ENCODE measurements around the gene PI4K2A. TPM values are rescaled to one million over a fixed set of nuclear protein-coding genes. Genes with fewer than 3 reads are reported as not detected.

PI4K2A gene
- total RNA-seq, 2 experiments from 2014 or later = 8.4 to 8.5 TPM

- no peaks in the 10 kb centered on the region for H3K9me3 Mint-ChIP-seq
- ChIA-PET CTCF (interaction anchor here (1.1 to 20.1 kb wide), 3 partner anchors 8 to 19 kb away, joined by 4 to 537 read pairs (median 4); partner anchors contain the start of gene ZFYVE27), POLR2A (interaction anchor here (2.1 kb wide), 1 partner anchor 18 kb away, joined by 6 read pairs; the partner anchor contains the start of gene ZFYVE27)
- peaks cover 1% of the 10 kb centered on the region for H3K36me3 Mint-ChIP-seq (ENCODE audit: low read depth)
- H3K27ac Mint-ChIP-seq = no peak overlapping the region
- DNase-seq = no peak
- no peak overlapping the region for H3K4me3 Mint-ChIP-seq
- H3K4me1 Mint-ChIP-seq (ENCODE audit: low read depth) = peaks cover 2% of the 10 kb centered on the region
- intact Hi-C loops (cut with micrococcal nuclease) = no loop called here
- no peak for ATAC-seq
- H3K27me3 Mint-ChIP-seq = peaks cover 5% of the 10 kb centered on the region
- TF ChIP-seq CTCF (IDR thresholded peaks at IDR 0.05) = no peak
Observed at GRCh38 chr10:97718178-97718577, 77.7 kb downstream of the PI4K2A start.

GRCh38 chr10:97718659-97719142 is 78.2 kb downstream of the PI4K2A start:
- Mint-ChIP-seq H3K4me1 (ENCODE audit: low read depth) (peaks cover 2% of the 10 kb centered on the region), H3K27ac (no peak overlapping the region), H3K4me3 (no peak overlapping the region), H3K36me3 (ENCODE audit: low read depth) (peaks cover 1% of the 10 kb centered on the region), H3K9me3 (no peaks in the 10 kb centered on the region), H3K27me3 (peaks cover 5% of the 10 kb centered on the region)
- ATAC-seq (no peak), DNase-seq (no peak)
- intact Hi-C loops (cut with micrococcal nuclease) = no loop called here
- CTCF ChIA-PET = interaction anchor here (1.4 to 20.1 kb wide), 2 partner anchors 9 to 11 kb away, joined by 4 to 537 read pairs; partner anchors contain the start of gene ZFYVE27
- POLR2A ChIA-PET = interaction anchor here (2.1 kb wide), 1 partner anchor 18 kb away, joined by 6 read pairs; the partner anchor contains the start of gene ZFYVE27
- TF ChIP-seq CTCF (IDR thresholded peaks at IDR 0.05) = no peak

GRCh38 chr10:97719602-97720001 is 79.1 kb downstream of the PI4K2A start:
- no peak overlapping the region for H3K4me3 Mint-ChIP-seq
- no peak overlapping the region for H3K27ac Mint-ChIP-seq
- POLR2A ChIA-PET = no interaction called here
- CTCF ChIA-PET = interaction anchor here (1.2 to 20.1 kb wide), 3 partner anchors 10 to 195 kb away, joined by 3 to 537 read pairs (median 5); partner anchors contain the start of gene ZFYVE27
- DNase-seq = no peak
- intact Hi-C loops (cut with micrococcal nuclease) = no loop called here
- H3K27me3 Mint-ChIP-seq = peaks cover 3% of the 10 kb centered on the region
- no peaks in the 10 kb centered on the region for H3K9me3 Mint-ChIP-seq
- H3K4me1 Mint-ChIP-seq (ENCODE audit: low read depth) = no peaks in the 10 kb centered on the region
- no peak for TF ChIP-seq CTCF (IDR thresholded peaks at IDR 0.05)
- ATAC-seq = no peak
- H3K36me3 Mint-ChIP-seq (ENCODE audit: low read depth) = no peaks in the 10 kb centered on the region

- intact Hi-C loops (cut with micrococcal nuclease) = no loop called here
- H3K4me3 Mint-ChIP-seq = no peak overlapping the region
- ATAC-seq = no peak
- no peak for TF ChIP-seq CTCF (IDR thresholded peaks at IDR 0.05)
- no peak for DNase-seq
- no peaks in the 10 kb centered on the region for H3K9me3 Mint-ChIP-seq
- no peaks in the 10 kb centered on the region for H3K27me3 Mint-ChIP-seq
- no peak overlapping the region for H3K27ac Mint-ChIP-seq
- H3K4me1 Mint-ChIP-seq (ENCODE audit: low read depth) = no peaks in the 10 kb centered on the region
- CTCF ChIA-PET = interaction anchor here (1.5 to 15.2 kb wide), 4 partner anchors 10 to 35 kb away, joined by 6 to 537 read pairs (median 10); partner anchors contain the start of genes AVPI1 and MARVELD1
- no peaks in the 10 kb centered on the region for H3K36me3 Mint-ChIP-seq (ENCODE audit: low read depth)
- POLR2A ChIA-PET = interaction anchor here (1.3 to 5.0 kb wide), 2 partner anchors 8 to 14 kb away, joined by 4 to 19 read pairs; partner anchors contain the start of gene MARVELD1
Observed at GRCh38 chr10:97721871-97722780, 81.7 kb downstream of the PI4K2A start.
